ENCODE data around the gene HYAL3. TPM values are rescaled to one million over a fixed set of nuclear protein-coding genes. Genes with fewer than 3 reads are reported as not detected.

HYAL3 gene
- total RNA-seq, 1 experiment from 2014 or later: 20.8 TPM

DNA sequence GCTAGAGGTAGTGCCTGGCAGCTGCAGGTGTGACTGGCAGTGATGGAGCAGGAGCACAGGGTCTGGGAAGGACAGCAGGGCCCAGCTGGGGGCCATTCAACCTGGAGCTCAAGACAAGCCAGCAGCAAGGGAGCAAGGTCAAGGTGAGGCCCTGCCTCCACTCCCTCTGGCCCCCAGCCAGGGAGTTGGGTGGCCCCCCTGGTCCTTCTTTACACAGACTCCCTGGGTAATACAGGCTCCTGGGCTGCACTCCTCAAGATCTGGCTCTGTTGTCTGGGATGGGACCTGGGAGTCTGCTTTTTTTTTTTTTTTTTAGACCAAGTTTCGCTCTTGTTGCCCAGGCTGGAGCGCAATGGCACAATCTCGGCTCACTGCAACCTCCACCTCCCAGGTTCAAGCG, 48.7 kb downstream of the HYAL3 start:
- intact Hi-C loops (cut with micrococcal nuclease): no loop called here
- CTCF ChIA-PET: interaction anchor here (0.6 to 1.4 kb wide), 3 partner anchors 10 to 24 kb away, joined by 3 to 4 read pairs (median 4); partner anchors contain the start of gene GNAI2
- POLR2A ChIA-PET (ENCODE audit: unreplicated experiment): no interaction called here

DNA sequence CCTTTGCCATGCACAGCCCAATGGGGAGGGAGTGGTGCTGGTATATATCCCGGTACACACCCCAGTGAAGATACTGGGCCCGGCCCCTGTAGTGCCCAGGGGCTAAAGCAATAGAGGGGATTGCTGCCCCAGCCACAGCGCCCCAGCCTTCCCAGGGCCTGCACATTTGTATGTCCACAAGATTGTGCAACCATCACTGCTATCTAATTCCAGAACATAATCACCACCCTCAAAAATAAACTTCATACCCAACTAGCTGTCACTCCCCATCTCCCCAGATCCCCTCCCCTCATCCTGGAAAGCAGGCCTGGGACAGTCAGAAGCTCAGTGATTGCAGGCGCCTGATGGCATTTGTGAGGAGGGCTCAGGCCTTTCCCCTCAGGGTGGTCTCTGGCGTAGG, 49.7 kb downstream of the HYAL3 start:
- Histone ChIP-seq H3K36me3 (ENCODE audit: low read depth, low read length) (peaks cover 4% of the 10 kb centered on the region; the same call in 1 of the 2 replicates), H3K4me3 (ENCODE audit: low read length) (no peak overlapping the region), H3K79me2 (ENCODE audit: low read length) (peaks cover 80% of the 10 kb centered on the region), H3K9me3 (ENCODE audit: low read length) (no peaks in the 10 kb centered on the region), H3K4me1 (ENCODE audit: insufficient read depth, low read length) (peaks cover 59% of the 10 kb centered on the region), H2AFZ (ENCODE audit: low read length) (no peak overlapping the region), H3F3A (ENCODE audit: low read length, unreplicated experiment) (peaks cover 5% of the 10 kb centered on the region), H3K27ac (ENCODE audit: low read length) (peak overlapping the region; percentile 78; the same call in 1 of the 2 replicates), H3K27me3 (ENCODE audit: low read length) (no peaks in the 10 kb centered on the region), H3K9me2 (replicated peaks; ENCODE audit: low read length) (no peaks in the 10 kb centered on the region), H3K9ac (ENCODE audit: low read length) (no peak overlapping the region), H4K20me1 (ENCODE audit: low read length) (0 out of 2 replicates have a peak, but pooled peaks cover 7% of the 10 kb centered on the region), H3K4me2 (ENCODE audit: low read length) (no peak overlapping the region)
- POLR2A ChIA-PET (ENCODE audit: unreplicated experiment): no interaction called here
- intact Hi-C loops (cut with micrococcal nuclease): no loop called here
- no peak for DNase-seq
- TF ChIP-seq EZH2 (IDR thresholded peaks at IDR 0.05; ENCODE audit: low read length, unreplicated experiment) (no peak), EZH2phosphoT487 (IDR thresholded peaks at IDR 0.05; ENCODE audit: borderline replicate concordance, low read length) (no peak)
- TF ChIP-seq, protein P1, sequence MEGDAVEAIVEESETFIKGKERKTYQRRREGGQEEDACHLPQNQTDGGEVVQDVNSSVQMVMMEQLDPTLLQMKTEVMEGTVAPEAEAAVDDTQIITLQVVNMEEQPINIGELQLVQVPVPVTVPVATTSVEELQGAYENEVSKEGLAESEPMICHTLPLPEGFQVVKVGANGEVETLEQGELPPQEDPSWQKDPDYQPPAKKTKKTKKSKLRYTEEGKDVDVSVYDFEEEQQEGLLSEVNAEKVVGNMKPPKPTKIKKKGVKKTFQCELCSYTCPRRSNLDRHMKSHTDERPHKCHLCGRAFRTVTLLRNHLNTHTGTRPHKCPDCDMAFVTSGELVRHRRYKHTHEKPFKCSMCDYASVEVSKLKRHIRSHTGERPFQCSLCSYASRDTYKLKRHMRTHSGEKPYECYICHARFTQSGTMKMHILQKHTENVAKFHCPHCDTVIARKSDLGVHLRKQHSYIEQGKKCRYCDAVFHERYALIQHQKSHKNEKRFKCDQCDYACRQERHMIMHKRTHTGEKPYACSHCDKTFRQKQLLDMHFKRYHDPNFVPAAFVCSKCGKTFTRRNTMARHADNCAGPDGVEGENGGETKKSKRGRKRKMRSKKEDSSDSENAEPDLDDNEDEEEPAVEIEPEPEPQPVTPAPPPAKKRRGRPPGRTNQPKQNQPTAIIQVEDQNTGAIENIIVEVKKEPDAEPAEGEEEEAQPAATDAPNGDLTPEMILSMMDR (conservative IDR thresholded peaks at IDR 0.05; ENCODE audit: low read depth, low read length): no peak
- CTCF ChIA-PET: no interaction called here
- no TSS peak for BruUV-seq (replicated peaks)
- no peak for ATAC-seq

More for the DNA sequence above, 48.7 kb downstream of the HYAL3 start:
- Histone ChIP-seq H3K27me3 (ENCODE audit: low read length) (no peaks in the 10 kb centered on the region), H3K9me3 (ENCODE audit: low read length) (no peaks in the 10 kb centered on the region), H2AFZ (ENCODE audit: low read length) (no peak overlapping the region), H3K4me3 (ENCODE audit: low read length) (no peak overlapping the region), H3K36me3 (ENCODE audit: low read depth, low read length) (peaks cover 4% of the 10 kb centered on the region; the same call in 1 of the 2 replicates), H3K27ac (ENCODE audit: low read length) (peak overlapping the region; percentile 58), H3K4me1 (ENCODE audit: insufficient read depth, low read length) (peaks cover 57% of the 10 kb centered on the region), H3K9me2 (replicated peaks; ENCODE audit: low read length) (no peaks in the 10 kb centered on the region), H4K20me1 (ENCODE audit: low read length) (0 out of 2 replicates have a peak, but pooled peaks cover 7% of the 10 kb centered on the region), H3K9ac (ENCODE audit: low read length) (no peak overlapping the region), H3K79me2 (ENCODE audit: low read length) (peaks cover 71% of the 10 kb centered on the region), H3F3A (ENCODE audit: low read length, unreplicated experiment) (peaks cover 5% of the 10 kb centered on the region), H3K4me2 (ENCODE audit: low read length) (no peak overlapping the region)
- no peak for ATAC-seq
- no TSS peak for BruUV-seq (replicated peaks)
- DNase-seq: no peak
- no peak for TF ChIP-seq EZH2 (IDR thresholded peaks at IDR 0.05; ENCODE audit: low read length, unreplicated experiment)
- no peak for TF ChIP-seq EZH2phosphoT487 (IDR thresholded peaks at IDR 0.05; ENCODE audit: borderline replicate concordance, low read length)
- TF ChIP-seq, protein P1 (conservative IDR thresholded peaks at IDR 0.05; ENCODE audit: low read depth, low read length): no peak

DNA sequence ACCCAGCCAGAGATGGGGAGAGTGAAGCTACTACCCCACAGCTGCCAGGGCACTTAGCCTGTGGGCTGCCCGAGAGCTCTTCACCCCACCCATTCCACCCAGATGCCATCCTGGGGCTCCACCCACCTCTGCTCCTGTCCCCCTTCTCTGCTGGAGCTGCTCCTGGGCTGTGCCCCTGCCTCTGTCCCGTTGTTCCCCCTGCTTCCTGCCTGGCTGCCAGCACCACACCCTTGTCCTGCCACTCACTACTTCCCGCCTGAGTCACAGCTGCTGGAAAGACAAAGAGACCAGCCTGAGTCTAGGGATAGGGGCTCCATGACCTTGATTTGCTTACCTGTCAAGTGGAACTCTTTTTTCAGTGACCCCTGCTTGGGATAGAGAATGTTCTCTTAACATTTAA, 50.8 kb downstream of the HYAL3 start:
- peaks cover 59% of the 10 kb centered on the region for H3K4me1 ChIP-seq (ENCODE audit: insufficient read depth, low read length)
- TF ChIP-seq, protein P1 (conservative IDR thresholded peaks at IDR 0.05; ENCODE audit: low read depth, low read length): no peak
- no peak for TF ChIP-seq EZH2phosphoT487 (IDR thresholded peaks at IDR 0.05; ENCODE audit: borderline replicate concordance, low read length)
- peak; percentile 53 for ATAC-seq

More for the DNA sequence above, 50.8 kb downstream of the HYAL3 start:
- peak; percentile 81 for DNase-seq
- Histone ChIP-seq H2AFZ (ENCODE audit: low read length) (no peak overlapping the region), H3K27me3 (ENCODE audit: low read length) (no peaks in the 10 kb centered on the region), H3K9me2 (replicated peaks; ENCODE audit: low read length) (no peaks in the 10 kb centered on the region), H3K9me3 (ENCODE audit: low read length) (no peaks in the 10 kb centered on the region), H3K4me2 (ENCODE audit: low read length) (peak overlapping the region; percentile 40), H3F3A (ENCODE audit: low read length, unreplicated experiment) (peaks cover 5% of the 10 kb centered on the region), H4K20me1 (ENCODE audit: low read length) (0 out of 2 replicates have a peak, but pooled peaks cover 7% of the 10 kb centered on the region), H3K4me3 (ENCODE audit: low read length) (no peak overlapping the region), H3K36me3 (ENCODE audit: low read depth, low read length) (peaks cover 7% of the 10 kb centered on the region; the same call in 1 of the 2 replicates), H3K79me2 (ENCODE audit: low read length) (peaks cover 88% of the 10 kb centered on the region), H3K27ac (ENCODE audit: low read length) (peak overlapping the region; percentile 78), H3K9ac (ENCODE audit: low read length) (peak overlapping the region; percentile 36)
- ChIA-PET CTCF (interaction anchor here (1.0 kb wide), 1 partner anchor 53 kb away, joined by 4 read pairs; no protein-coding TSS in a partner anchor), POLR2A (ENCODE audit: unreplicated experiment) (interaction anchor here (0.6 kb wide), 1 partner anchor 29 kb away, joined by 3 read pairs; no protein-coding TSS in a partner anchor)
- no TSS peak for BruUV-seq (replicated peaks)
- intact Hi-C loops (cut with micrococcal nuclease): no loop called here
